ENCODE data around the gene OR2B2. TPM values are rescaled to one million over a fixed set of nuclear protein-coding genes. Genes with fewer than 3 reads are reported as not detected.

Gene OR2B2
- not detected in 2 replicates for total RNA-seq

GRCh38 chr6:27911956-27912446, at the start of gene OR2B2:
Gene OR2B2 (minus strand): TSS chr6:27912396. CDS start chr6:27912319, 77 bp downstream.

GRCh38 chr6:27956941-27957340, 44.7 kb upstream of the OR2B2 start, which contains the start of gene OR2B6:
Gene OR2B6 (plus strand): TSS chr6:27957241. CDS start chr6:27957241, 0 bp downstream.

Other genes with a start within 250 kb of the OR2B2 start
- not detected in 2 replicates for gene OR2B6, start 44.8 kb upstream of the OR2B2 start, total RNA-seq
- gene ZNF165, start 168.2 kb upstream of the OR2B2 start, total RNA-seq: 0.26 and 0.44 TPM in 2 replicates
- 3.5 and 4.1 TPM in 2 replicates for gene ZSCAN16, start 212.2 kb upstream of the OR2B2 start, total RNA-seq
- 11.2 and 14.3 TPM in 2 replicates for gene ZKSCAN8, start 229.5 kb upstream of the OR2B2 start, total RNA-seq